HG03558 (cell line): ENCODE results near the gene SHROOM2.
"Not testable (repeated sequence)": the region's sequence is repeated elsewhere in the genome, so short reads cannot be mapped to it uniquely, and the experiment has no call there.

ENCODE experiments used
- ATAC-seq: cut with Tn5 transposase; IDR thresholded peaks from one replicate; pipeline ENCODE4 v1.9.1; 2021; ENCODE audit warnings: moderate number of reproducible peaks; ENCODE audit not compliant: unreplicated experiment; ENCODE audit errors: extremely low read depth

Gene SHROOM2

DNA sequence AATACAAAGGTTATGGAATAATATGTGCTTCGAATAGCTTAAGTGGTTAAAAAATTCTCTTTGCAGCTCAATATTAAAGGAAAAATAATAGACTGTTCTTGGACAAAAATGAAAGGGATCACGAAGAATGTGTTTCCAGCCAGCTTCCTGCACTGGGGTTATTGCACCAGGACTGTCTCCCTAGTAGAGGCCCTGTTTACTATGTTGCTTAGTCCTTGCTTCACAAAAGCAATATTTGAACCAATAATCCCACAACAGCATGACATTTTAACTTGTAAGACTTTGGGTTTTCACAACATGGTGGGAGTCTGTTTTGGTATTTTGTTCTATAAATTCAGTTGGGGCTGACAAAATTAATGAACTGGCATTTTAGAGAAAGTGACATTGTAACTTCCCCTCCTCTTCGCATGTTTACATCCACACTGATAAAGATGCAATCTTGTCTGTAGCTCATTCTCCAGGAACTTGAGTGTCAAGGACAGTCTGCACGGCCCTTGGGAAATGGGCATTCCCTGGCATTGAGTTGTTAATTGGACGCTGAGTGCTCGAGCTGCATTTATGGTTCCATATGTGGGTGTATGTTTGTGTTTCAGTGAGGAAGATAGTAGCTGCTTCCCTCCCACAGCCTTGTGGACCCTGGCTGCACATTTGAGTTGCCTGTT lies 39.0 kb downstream of the SHROOM2 start:
- no peak for ATAC-seq

GRCh38 chrX:9825966-9826365 lies 39.7 kb downstream of the SHROOM2 start:
- no peak for ATAC-seq

DNA sequence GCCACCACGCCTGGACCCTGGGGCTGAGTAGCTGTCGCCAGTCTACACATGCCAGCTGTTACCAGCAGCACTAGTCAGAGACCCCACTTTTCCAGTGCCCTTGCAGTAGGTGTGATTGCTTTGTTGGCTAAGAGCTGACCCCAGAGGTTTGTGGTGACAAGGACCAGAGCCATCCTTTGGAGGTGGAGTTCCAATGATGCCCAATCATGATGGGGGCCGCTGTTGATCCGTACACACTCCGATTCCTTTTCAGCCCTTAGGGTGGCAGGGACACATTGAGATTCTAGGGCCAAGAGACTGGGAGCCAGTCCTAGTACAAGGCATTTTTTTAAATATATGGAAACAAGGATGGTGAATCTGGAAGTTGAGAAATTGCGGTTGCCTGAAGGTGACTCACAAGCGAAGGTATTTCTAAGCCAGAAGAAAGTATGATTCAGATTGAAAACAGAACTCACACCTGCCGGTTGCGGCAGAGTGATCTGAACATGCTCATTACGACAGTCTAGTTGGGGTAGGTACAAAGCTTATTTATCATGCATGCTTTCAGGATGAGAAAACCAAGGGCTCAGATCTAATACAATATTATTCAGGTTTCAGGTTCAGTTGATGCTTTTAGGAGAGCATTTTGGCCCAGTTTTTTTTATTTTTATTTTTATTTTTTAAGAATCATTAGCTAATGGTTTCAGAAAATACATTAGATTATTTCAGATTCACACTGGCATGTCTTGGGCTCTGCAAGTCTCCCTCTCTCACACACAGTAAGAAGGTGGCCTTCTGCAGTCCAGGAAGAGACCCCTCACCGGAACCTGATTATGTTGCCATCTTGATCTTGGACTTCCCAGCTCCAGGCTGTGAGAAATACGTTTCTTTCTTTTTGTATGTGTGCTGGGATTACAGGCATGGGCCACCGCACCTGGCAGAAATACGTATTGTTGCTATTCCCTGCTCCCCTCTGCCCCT lies 43.4 kb downstream of the SHROOM2 start:
- peak; percentile 83 for ATAC-seq

GRCh38 chrX:9832811-9833210 lies 46.6 kb downstream of the SHROOM2 start:
- ATAC-seq: no peak

DNA sequence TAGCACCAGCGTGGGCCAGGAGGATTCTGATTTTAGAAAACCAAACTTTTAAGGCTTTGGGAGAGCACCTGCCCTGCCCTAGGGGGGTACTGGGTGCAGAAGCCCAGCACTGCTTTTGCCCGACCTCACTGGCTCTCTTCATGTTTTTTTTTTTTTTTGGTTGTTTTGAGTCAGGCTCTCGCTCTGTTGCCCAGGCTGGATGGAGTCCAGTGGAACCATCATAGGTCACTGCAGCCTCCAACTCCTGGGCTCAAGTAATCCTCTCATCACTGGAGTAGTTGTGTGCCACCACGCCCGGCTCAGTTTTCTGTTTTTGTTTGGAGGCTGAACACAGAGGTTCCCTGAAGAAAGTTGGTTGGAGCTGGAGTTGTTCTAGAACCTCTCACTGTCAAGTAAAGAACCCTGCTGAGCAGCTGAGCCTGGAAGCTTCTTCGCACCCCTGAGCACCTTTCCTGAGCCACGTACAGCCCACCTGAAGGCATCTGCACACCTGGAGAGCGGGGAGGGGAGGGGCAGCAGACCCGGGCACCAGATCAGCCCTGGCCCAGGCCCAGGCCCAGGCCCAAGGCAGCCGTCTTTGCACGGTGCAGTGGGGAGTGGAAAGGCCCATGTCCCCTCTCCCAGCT lies 49.5 kb downstream of the SHROOM2 start:
- no peak for ATAC-seq

DNA sequence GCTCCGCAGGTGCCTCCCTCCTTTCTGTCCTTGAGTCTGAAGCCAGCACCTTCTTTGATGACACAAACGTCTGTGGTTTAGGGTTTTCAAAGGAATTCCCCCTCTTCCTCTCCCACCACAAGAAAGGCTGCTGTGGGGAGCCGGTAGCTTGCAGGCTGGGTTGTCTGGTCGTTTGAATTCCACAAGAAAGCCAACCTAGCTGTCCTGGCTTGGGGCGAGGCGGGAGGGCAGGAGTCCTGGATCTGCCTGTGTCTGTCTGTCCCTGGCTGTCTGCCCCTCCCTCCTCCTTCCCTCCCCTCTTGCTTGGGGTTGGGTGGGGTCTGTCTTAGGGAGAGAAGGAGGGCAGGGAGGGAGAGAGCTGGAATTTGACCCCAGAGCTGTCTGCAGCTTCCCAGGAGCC lies 56.3 kb downstream of the SHROOM2 start:
- ATAC-seq: no peak

- ATAC-seq: no peak
Measured at GRCh38 chrX:9844936-9845577, 58.8 kb downstream of the SHROOM2 start.

DNA sequence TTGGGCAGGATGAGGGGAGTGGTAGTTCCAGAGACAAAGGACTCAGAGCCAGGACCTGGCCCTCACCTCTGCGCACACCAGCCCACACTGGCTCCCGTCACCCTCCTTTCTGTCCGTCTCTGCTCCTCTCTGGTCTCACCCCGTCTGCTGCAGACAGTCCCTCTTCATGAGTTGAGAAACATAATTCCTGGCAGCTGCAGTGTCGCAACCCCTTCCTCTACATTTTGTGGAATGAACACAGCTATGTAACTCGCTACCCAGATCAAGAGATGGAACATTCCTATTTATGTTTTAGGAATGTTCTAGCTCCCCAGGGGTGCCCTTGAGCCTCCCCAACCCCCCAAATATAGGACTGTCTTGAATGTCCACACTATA lies 59.3 kb downstream of the SHROOM2 start:
- ATAC-seq: no peak

- ATAC-seq: no peak
Measured at GRCh38 chrX:9846631-9847030, 60.4 kb downstream of the SHROOM2 start.

DNA sequence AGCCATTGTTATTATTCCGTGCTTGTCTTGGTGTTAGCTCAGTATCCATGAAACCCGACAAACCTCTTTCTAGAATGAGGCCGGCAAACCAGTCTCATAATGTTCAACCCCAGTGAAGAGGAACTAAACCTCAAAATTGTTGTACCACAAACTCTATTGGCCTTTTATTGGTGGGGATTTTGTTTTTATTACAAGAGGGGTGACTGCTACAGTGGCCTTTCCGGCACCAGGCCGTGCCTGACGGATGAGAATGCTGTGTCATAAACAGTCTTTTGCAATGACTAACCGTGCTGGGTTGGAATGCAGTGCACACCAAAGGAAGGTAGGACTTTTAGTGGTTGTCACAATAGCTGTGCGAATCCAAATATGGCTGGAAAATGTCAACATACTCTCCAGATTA lies 60.8 kb downstream of the SHROOM2 start:
- no peak for ATAC-seq

- no peak for ATAC-seq
Measured at GRCh38 chrX:9848718-9849479, 62.7 kb downstream of the SHROOM2 start.

DNA sequence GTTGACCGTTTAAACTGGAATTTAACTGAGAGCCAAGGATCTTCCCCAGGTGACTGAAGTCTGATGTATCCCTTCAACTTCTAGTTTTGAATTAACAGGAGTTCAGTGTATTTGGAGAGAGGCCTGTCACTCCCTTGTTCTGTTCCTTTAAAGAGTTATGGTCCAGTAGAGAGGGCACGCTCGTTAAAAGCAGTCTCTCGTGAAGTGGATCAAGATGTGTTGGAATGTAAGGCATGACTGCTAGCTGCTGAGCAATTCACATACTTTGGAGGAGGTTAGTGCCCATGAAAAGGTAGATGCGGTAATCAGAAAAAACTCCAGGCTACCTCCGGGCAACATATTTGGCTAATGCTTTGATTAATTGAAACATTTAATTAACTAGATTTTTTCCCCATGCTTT lies 65.7 kb downstream of the SHROOM2 start:
- ATAC-seq: no peak

DNA sequence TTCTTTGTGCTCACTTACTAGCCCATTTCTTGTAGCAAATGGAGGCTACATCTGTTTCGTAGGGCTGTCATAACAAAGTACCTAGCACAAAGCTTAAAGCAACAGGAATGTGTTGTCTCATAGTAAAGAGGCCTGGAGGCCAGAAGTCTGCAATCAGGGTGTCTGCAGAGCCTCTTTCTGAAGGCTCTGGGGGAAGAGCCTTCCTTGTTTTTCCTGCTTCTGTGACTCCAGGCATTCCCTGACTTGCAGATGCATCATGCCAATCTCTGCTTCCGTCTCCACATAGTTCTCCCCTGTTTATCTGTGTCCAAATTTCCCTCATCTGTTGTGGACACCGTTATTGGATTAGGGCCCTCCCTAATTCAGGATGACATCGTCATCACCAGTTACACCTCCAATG lies 67.1 kb downstream of the SHROOM2 start:
- no peak for ATAC-seq

GRCh38 chrX:9855561-9856283 lies 69.5 kb downstream of the SHROOM2 start:
- ATAC-seq: no peak

DNA sequence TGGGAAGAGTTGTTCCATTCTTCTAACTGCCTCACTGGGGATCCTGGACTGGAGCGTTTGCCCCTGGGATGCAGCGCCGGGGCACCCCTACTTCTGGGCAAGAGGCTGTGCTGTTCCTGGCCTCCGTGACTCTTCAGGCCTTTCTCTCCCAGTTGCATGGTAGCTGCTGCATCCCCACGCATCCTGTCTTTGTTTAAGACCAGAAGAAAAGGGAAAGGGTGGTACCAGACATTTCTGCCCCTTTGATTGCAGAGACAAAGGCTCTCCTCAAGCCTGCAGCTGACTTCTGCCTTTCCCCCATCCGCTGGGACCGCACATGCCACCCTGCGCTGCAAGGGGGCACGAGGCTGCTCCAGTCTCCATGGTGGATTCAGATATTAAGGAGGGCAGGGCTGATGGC lies 70.4 kb downstream of the SHROOM2 start:
- ATAC-seq: no peak

GRCh38 chrX:9857575-9858474 lies 71.6 kb downstream of the SHROOM2 start:
- no peak for ATAC-seq

DNA sequence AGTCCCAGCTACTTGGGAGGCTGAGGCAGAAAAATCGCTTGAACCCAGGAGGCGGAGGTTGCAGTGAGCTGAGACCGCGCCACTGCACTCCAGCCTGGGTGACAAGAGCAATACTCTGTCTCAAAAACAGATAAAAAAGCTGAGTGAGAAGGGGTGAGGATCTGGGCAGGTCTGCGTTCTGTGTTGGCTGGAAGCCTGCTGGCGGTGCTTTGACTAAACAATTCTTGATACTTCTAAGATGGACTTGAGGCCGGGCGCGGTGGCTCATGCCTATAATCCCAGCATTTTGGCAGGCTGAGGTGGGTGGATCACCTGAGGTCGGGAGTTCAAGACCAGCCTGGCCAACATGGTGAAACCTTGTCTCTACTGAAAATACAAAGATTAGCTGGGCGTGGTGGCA lies 72.5 kb downstream of the SHROOM2 start:
- ATAC-seq: not testable (repeated sequence)
